GM12878 (cell line): Measurements from ENCODE around the gene NAALADL2. TPM values are rescaled to one million over a fixed set of nuclear protein-coding genes. Genes with fewer than 3 reads are reported as not detected.

Experiments
- ATAC-seq: fragments of 200-7000 bp; cut with Tn5 transposase; 3 replicates; pipeline ENCODE4 v1.9.1; 2020; ENCODE audit warnings: mild to moderate bottlenecking, moderate library complexity
- BruUV-seq: library from RNA; stranded (reverse); fragments of 400-500 nt; replicated peaks from 2 replicates; lab custom pipeline; 2021; lab: Mats Ljungman, UMichigan
- CTCF ChIA-PET: fragments of 300-600 bp; sonication (Branson Sonifier 250); formaldehyde crosslinking; extraction: SDS; loops from one replicate; lab custom pipeline; 2021; ENCODE audit warnings: inconsistent platforms; lab: Yijun Ruan, JAX
- POLR2A ChIA-PET: fragments of 350-600 bp; formaldehyde crosslinking; extraction: SDS; loops from one replicate; lab custom pipeline; 2021; ENCODE audit warnings: inconsistent platforms; lab: Charles Lee
- RAD21 ChIA-PET: fragments of 300-600 bp; sonication (Branson Sonifier 250); formaldehyde crosslinking; loops from one replicate; lab custom pipeline; 2023; ENCODE audit warnings: antibody characterized with exemption; ENCODE audit not compliant: unreplicated experiment; lab: Charles Lee
- SMC1A ChIA-PET: fragments of 300-600 bp; sonication (Branson Sonifier 250); formaldehyde crosslinking; loops from one replicate; lab custom pipeline; 2023; ENCODE audit not compliant: unreplicated experiment, uncharacterized antibody; lab: Charles Lee
- DNase-seq: peaks from one replicate; pipeline ENCODE4 v3.0.0-alpha.2; 2011; ENCODE audit warnings: low read depth, low spot score
- FAIRE-seq: peaks from 3 replicates; lab custom pipeline; 2011; peaks lifted over from hg19 to GRCh38; lab: Jason Lieb, UNC
- H2AFZ ChIP-seq: 2 replicates; pipeline ENCODE4 v1.6.0; 2011; ENCODE audit warnings: low read depth, low read length, control low read depth; ENCODE audit not compliant: control insufficient read depth
- H3K27ac ChIP-seq: 2 replicates; pipeline ENCODE4 v1.5.1; 2011; ENCODE audit warnings: control low read depth; ENCODE audit not compliant: control insufficient read depth, insufficient read depth
- H3K27me3 ChIP-seq, 2 experiments: replicated peaks in 1 of 2; 2 replicates each; pipeline versions ENCODE4 v1.6.0 to v1.6.1; 2011; ENCODE audit warnings: low read length in 1 of 2; ENCODE audit not compliant: control insufficient read depth in 2 of 2, insufficient read depth in 2 of 2
- H3K36me3 ChIP-seq, 2 experiments: 2 replicates each; pipeline ENCODE4 v1.5.1; 2011; ENCODE audit warnings: low read length in 1 of 2; ENCODE audit not compliant: control insufficient read depth in 2 of 2, insufficient read depth in 2 of 2
- H3K4me1 ChIP-seq: 2 replicates; pipeline ENCODE4 v1.6.1; 2011; ENCODE audit warnings: mild to moderate bottlenecking, low read length, moderate library complexity, mixed read lengths; ENCODE audit not compliant: control insufficient read depth, insufficient read depth
- H3K4me2 ChIP-seq: 2 replicates; pipeline ENCODE4 v1.6.0; 2011; ENCODE audit warnings: control low read depth; ENCODE audit not compliant: control insufficient read depth, insufficient read depth
- H3K4me3 ChIP-seq: fragments of 200-600 bp; sonication (generic); 2 replicates; pipeline ENCODE4 v1.5.1; 2016
- H3K79me2 ChIP-seq: 2 replicates; pipeline ENCODE4 v1.6.0; 2011; ENCODE audit warnings: low read length; ENCODE audit not compliant: control insufficient read depth, insufficient read depth
- H3K9ac ChIP-seq: 2 replicates; pipeline ENCODE4 v1.8.0; 2011; ENCODE audit warnings: low read length, control low read depth, mixed read lengths; ENCODE audit not compliant: control insufficient read depth, insufficient read depth
- H3K9me3 ChIP-seq: replicated peaks from 3 replicates; pipeline ENCODE4 v1.5.1; 2011; ENCODE audit warnings: mild to moderate bottlenecking, low read length; ENCODE audit not compliant: control insufficient read depth, insufficient read depth
- H4K20me1 ChIP-seq: 2 replicates; pipeline ENCODE4 v1.6.0; 2011; ENCODE audit not compliant: control insufficient read depth, insufficient read depth
- BHLHE40 ChIP-seq, 2 experiments: fragments of 450-650 bp in 1 of 2; IDR thresholded peaks; 2 replicates each; pipeline ENCODE4 v1.6.1; 2011 to 2017; ENCODE audit warnings: low read depth in 2 of 2, borderline replicate concordance in 1 of 2, improper control_type of control experiment in 1 of 2, low read length in 1 of 2, mild to moderate bottlenecking in 1 of 2
- CREB1 ChIP-seq: IDR thresholded peaks from 2 replicates; pipeline ENCODE4 v1.6.1; 2012; ENCODE audit warnings: low read depth, mild to moderate bottlenecking, inconsistent platforms
- DPF2 ChIP-seq: fragments of 450-650 bp; IDR thresholded peaks from 2 replicates; pipeline ENCODE4 v1.6.1; 2017; ENCODE audit warnings: mild to moderate bottlenecking
- IRF4 ChIP-seq: IDR thresholded peaks from 2 replicates; pipeline ENCODE4 v1.6.1; 2011; ENCODE audit warnings: low read depth, low read length
- IRF5 ChIP-seq: fragments of 450-650 bp; IDR thresholded peaks from 2 replicates; pipeline ENCODE4 v1.6.1; 2017; ENCODE audit warnings: borderline replicate concordance
- MTA2 ChIP-seq: fragments of 450-650 bp; IDR thresholded peaks from 2 replicates; pipeline ENCODE4 v1.6.1; 2016; ENCODE audit warnings: low read depth, mild to moderate bottlenecking, moderate library complexity
- NR2F1 ChIP-seq: fragments of 450-650 bp; conservative IDR thresholded peaks from 2 replicates; pipeline ENCODE4 v1.6.1; 2017; ENCODE audit warnings: mild to moderate bottlenecking
- NRF1 ChIP-seq: conservative IDR thresholded peaks from 2 replicates; pipeline ENCODE4 v1.6.1; 2011; ENCODE audit warnings: mild to moderate bottlenecking, low read depth, low read length, improper control_type of control experiment
- PML ChIP-seq: IDR thresholded peaks from 2 replicates; pipeline ENCODE4 v1.6.1; 2012; ENCODE audit warnings: low read length, inconsistent platforms
- RCOR1 ChIP-seq: conservative IDR thresholded peaks from 2 replicates; pipeline ENCODE4 v1.6.1; 2012; ENCODE audit warnings: low read depth, low read length, improper control_type of control experiment
- ZBTB4 ChIP-seq: fragments of 450-650 bp; formaldehyde crosslinking; IDR thresholded peaks from 2 replicates; pipeline ENCODE4 v1.4.0; 2022; ENCODE audit warnings: mild to moderate bottlenecking, moderate library complexity
- ZBTB40 ChIP-seq: fragments of 450-650 bp; IDR thresholded peaks from 2 replicates; pipeline ENCODE4 v1.6.1; 2016; ENCODE audit warnings: mild to moderate bottlenecking, moderate library complexity, borderline replicate concordance
- WGBS: methylation state at CpG from one replicate; pipeline ENCODE4 v1.1.6; 2016; ENCODE audit warnings: low lambda C conversion rate; ENCODE audit not compliant: insufficient replicate concordance, insufficient coverage; ENCODE audit errors: missing lambda C conversion rate; 5-methylcytosine and 5-hydroxymethylcytosine counted together
- in situ Hi-C: fragments of 300-500 bp; cut with MboI; formaldehyde crosslinking; loops from 9 replicates; pipeline ENCODE4 v1.14.3; 2018; ENCODE audit warnings: mixed read lengths
- intact Hi-C: fragments of 100-400 bp; cut with micrococcal nuclease; formaldehyde crosslinking; loops from one replicate; pipeline ENCODE4 v1.14.2; 2022; ENCODE audit not compliant: unreplicated experiment
- polyA plus RNA-seq, 11 experiments: library from polyadenylated mRNA; depleted of rRNA in 4 of 11; unstranded in 6 of 11; stranded (reverse) in 5 of 11; fragments of >200 nt; fragmentation: Nextera tagmentation in 4 of 11; fragmentation: Illumina TruSeq in 1 of 11; extraction: Ambion mirVana in 4 of 11; extraction: Trizol in 1 of 11; gene quantifications; 1 replicate in 1 of 11; 2 replicates in 10 of 11; pipeline versions ENCODE4 v1.2.1 to v1.2.3, GENCODE V29; 2011 to 2016; ENCODE audit warnings: inconsistent platforms in 2 of 11, missing spikeins in 2 of 11, low read depth in 1 of 11
- total RNA-seq, 4 experiments: library from RNA; depleted of rRNA in 3 of 4; stranded (reverse); fragments of >200 nt in 3 of 4; fragmentation: Illumina TruSeq in 1 of 4; extraction: Trizol in 1 of 4; gene quantifications; 2 replicates each; pipeline versions ENCODE4 v1.2.1 to v1.2.3, GENCODE V29; 2013 to 2021

NAALADL2 gene
- total and polyA plus RNA-seq, 10 of the 15 experiments (the other 5 are each of a cell fraction or from before 2014, with no cell fraction given), result 0.06 to 10.8 (median 0.46) TPM

- POLR2A ChIA-PET, result no interaction called here
- H3K4me3 ChIP-seq, result no peak overlapping the region
- TF ChIP-seq RCOR1 (no peak), NRF1 (no peak), IRF4 (no peak), MTA2 (no peak), ZBTB4 (no peak), PML (no peak), DPF2 (no peak), CREB1 (no peak), ZBTB40 (no peak), IRF5 (no peak), NR2F1 (no peak), BHLHE40 (IDR thresholded peaks at IDR 0.05; ENCODE audit: borderline replicate concordance in 1 of 2, low read depth in 2 of 2, low read length in 1 of 2) (no peak)
- H2AFZ ChIP-seq, result no peak overlapping the region
- no peaks in the 10 kb centered on the region for H3K27me3 ChIP-seq
- H4K20me1 ChIP-seq, result no peaks in the 10 kb centered on the region
- RAD21 ChIA-PET, result no interaction called here
- intact Hi-C loops, result no loop called here
- no peak overlapping the region for H3K27ac ChIP-seq
- DNase-seq (no peak), ATAC-seq (no peak), FAIRE-seq (no peak)
- SMC1A ChIA-PET, result interaction anchor here (1.3 kb wide), 3 partner anchors 12 to 44 kb away, joined by 3 to 5 read pairs (median 3); no protein-coding TSS in a partner anchor
- H3K36me3 ChIP-seq, result no peaks in the 10 kb centered on the region
- WGBS, result 36% methylated on average over 7 of the region's 7 CpGs
- H3K4me1 ChIP-seq, result no peaks in the 10 kb centered on the region
- no peaks in the 10 kb centered on the region for H3K79me2 ChIP-seq
- H3K4me2 ChIP-seq, result no peak overlapping the region
- H3K9ac ChIP-seq, result no peak overlapping the region
- no TSS peak for BruUV-seq
- CTCF ChIA-PET, result interaction anchor here (1.5 kb wide), 1 partner anchor 14 kb away, joined by 4 read pairs; no protein-coding TSS in a partner anchor
- no peaks in the 10 kb centered on the region; the same call in 2 of the 3 replicates for H3K9me3 ChIP-seq
- in situ Hi-C loops, result no loop called here
Measured at GRCh38 chr3:175198991-175199783, 340.1 kb downstream of the NAALADL2 start.
